GM18508 (cell line): ENCODE data around the gene KLK14.

Experiments
- ATAC-seq: cut with Tn5 transposase; IDR thresholded peaks from one replicate; pipeline ENCODE4 v1.9.1; 2021; ENCODE audit warnings: moderate number of reproducible peaks; ENCODE audit not compliant: insufficient read depth, unreplicated experiment

KLK14 gene

DNA sequence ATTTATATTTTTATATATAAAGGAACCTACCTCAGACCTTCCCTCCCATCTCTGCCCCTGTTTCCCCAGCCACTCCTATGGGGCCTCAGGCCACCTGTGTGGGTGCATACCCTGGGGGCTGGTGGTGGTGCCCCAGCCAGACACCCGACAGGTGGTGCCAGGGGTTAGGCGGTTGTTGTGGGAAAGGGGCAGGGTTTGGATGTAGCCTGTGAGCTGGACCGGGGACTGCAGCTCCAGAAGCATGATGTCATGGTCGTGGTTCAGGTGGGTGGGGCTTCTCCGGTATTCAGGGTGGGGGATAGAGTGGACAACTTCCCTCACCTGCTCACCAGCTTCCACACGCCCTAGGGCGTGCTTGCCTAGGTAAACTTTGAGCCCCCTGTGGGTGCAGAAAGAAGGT, 23.0 kb downstream of the KLK14 start:
- ATAC-seq = no peak

GRCh38 chr19:51055866-51056265, 26.8 kb downstream of the KLK14 start:
- no peak for ATAC-seq

DNA sequence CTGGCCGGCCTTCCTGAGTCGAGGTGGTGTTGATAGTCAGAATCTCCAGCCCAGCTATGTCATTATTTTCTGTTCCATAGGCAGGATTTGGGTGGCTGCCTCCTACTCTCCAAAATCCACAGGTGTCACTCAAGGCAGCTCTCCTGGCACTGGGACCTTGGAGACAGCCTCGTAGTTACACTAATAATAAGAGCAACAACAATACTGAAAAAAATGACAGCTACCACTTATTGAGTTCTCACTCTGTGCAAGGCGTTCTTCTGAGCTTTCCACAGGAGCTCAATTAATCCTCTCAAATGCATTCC, 35.7 kb downstream of the KLK14 start:
- ATAC-seq = no peak

GRCh38 chr19:51044327-51044726, 38.4 kb downstream of the KLK14 start:
- ATAC-seq = no peak

DNA sequence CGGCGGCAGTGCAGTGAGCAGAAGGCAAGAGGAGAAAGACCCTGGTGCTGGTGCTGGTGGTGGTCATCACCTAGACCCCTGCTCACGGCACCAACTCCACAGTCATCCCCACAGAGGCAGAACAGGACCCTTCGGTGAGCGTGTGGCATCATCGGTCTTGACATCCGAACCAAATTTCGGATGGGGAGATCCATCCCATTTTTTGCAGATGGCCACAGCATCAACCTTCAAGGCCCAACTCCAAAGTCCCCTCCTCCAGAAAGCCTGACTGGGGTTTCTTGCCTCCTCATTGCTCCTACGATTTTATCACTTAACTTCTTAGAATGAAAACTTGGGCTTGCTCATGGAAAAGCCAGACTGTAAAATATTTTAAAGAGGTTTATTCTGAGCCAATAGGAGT, 39.2 kb downstream of the KLK14 start:
- no peak for ATAC-seq

GRCh38 chr19:51040151-51040550, 42.5 kb downstream of the KLK14 start:
- ATAC-seq = no peak

DNA sequence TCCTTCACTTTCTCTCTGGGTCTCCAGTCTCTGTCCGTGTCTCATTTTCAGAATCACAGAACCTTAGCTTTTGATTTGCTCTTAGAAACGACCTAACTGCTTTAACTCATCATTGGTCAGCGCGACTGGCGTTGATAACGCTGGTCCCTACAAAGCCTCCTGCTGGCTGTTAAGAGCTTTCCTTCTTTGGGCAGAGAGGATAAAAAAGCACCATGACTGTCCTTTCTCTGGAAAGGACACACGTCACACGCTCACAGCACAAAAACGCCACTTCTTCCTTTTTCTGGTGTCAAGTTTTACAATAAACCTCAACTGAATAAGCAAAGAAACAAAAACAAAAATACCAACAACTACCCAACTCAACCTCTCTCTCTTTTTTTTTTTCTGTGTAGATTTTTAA, 46.2 kb downstream of the KLK14 start:
- ATAC-seq = no peak

DNA sequence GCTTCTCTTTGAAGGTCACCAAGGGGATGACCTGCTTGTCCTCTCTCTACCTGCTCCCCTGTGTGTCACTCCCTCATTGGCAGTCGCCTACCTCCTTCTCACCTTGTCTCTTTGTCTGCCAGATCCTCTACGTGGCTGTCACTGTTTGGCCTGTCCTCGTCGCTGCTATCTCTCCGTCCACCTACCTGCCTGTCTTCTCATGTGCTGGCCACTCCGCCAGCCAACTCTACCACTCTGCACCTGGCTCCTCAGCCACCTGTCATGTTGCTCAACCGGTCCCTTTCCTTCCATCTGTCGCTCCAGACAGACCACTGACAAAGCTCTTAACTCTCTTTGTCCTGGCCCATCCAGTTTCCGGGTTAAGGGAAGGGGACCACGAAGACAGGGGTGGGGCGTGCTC, 48.0 kb downstream of the KLK14 start, which contains the start of gene KLK12:
KLK12 (minus strand) TSS at position 299 of the 400 bp plus-strand sequence. CDS start 381 bp downstream, outside the sequence.
- no peak for ATAC-seq

DNA sequence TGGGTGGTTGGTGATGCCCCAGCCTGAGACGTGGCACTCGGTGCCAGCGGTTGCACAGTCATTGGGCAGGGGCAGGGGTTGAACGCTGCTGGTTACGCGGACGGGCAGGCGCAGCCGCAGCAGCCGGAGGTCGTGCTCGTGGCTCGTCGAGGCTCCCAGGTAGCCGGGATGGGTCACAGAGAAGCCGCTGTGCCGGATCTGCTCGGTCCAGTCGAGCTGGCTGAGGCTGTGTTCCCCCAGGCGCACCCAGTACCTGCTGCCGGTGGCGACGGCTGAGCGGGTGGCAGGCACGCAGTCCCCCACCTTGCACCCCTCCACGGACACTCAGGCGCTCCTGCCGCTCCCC, 50.8 kb downstream of the KLK14 start:
- ATAC-seq = no peak

GRCh38 chr19:51031220-51031879, 51.3 kb downstream of the KLK14 start:
- ATAC-seq = no peak

DNA sequence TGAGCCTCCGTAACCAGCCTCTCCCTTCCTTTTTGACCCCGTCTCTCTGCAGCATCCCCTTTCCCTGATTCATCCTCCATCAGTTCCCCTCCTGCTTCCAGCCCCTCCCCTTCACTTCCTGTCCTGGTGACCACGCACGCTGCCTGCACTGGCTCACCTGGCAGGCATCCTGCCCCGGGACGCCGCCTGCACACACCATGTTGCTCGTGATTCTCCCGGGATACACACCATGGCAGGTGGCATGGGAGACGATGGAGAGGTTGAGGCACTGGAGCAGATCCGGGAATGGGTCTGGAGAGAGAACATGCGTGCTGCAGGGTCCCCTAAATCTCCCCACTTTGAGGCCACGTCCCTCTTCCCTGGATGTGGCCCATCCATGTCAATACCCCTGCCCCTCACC, 52.1 kb downstream of the KLK14 start:
- no peak for ATAC-seq

- ATAC-seq = no peak
These were observed 53.0 kb downstream of the KLK14 start for GRCh38 chr19:51029718-51030117.
